Measurements from ENCODE around the gene PUS10.
"Not testable (repeated sequence)": the region's sequence is repeated elsewhere in the genome, so short reads cannot be mapped to it uniquely, and the experiment has no call there.

Gene PUS10

GRCh38 chr2:60948161-60948560 is 69.9 kb downstream of the PUS10 start:
- Histone ChIP-seq H3K4me3 (ENCODE audit: low read depth in 1 of 2, low read length in 2 of 2) (no peak overlapping the region), H3K4me1 (ENCODE audit: insufficient read depth, low read length) (no peaks in the 10 kb centered on the region), H3K36me3 (ENCODE audit: insufficient read depth, low read length) (no peaks in the 10 kb centered on the region), H3K27me3 (ENCODE audit: control insufficient read depth in 1 of 2, insufficient read depth in 2 of 2, low read length in 2 of 2) (no peaks in the 10 kb centered on the region), H3K9ac (ENCODE audit: low read length) (no peak overlapping the region), H3K27ac (ENCODE audit: low read depth, low read length) (no peak overlapping the region), H3K9me3 (ENCODE audit: low read length) (no peaks in the 10 kb centered on the region)

- no peaks in the 10 kb centered on the region for H3K4me1 ChIP-seq (ENCODE audit: insufficient read depth, low read length)
- no peak overlapping the region for H3K9ac ChIP-seq (ENCODE audit: low read length)
- no peak overlapping the region for H3K4me3 ChIP-seq (ENCODE audit: low read depth in 1 of 2, low read length in 2 of 2)
- no peaks in the 10 kb centered on the region for H3K9me3 ChIP-seq (ENCODE audit: low read length)
- no peaks in the 10 kb centered on the region for H3K27me3 ChIP-seq (ENCODE audit: control insufficient read depth in 1 of 2, insufficient read depth in 2 of 2, low read length in 2 of 2)
- no peaks in the 10 kb centered on the region for H3K36me3 ChIP-seq (ENCODE audit: insufficient read depth, low read length)
- no peak overlapping the region for H3K27ac ChIP-seq (ENCODE audit: low read depth, low read length)
These were observed 71.0 kb downstream of the PUS10 start for GRCh38 chr2:60947056-60947455.

- no peak overlapping the region for H3K4me3 ChIP-seq (ENCODE audit: low read depth in 1 of 2, low read length in 2 of 2)
- no peak overlapping the region for H3K27ac ChIP-seq (ENCODE audit: low read depth, low read length)
- H3K9me3 ChIP-seq (ENCODE audit: low read length), result no peaks in the 10 kb centered on the region
- no peaks in the 10 kb centered on the region for H3K4me1 ChIP-seq (ENCODE audit: insufficient read depth, low read length)
- H3K27me3 ChIP-seq (ENCODE audit: control insufficient read depth in 1 of 2, insufficient read depth in 2 of 2, low read length in 2 of 2), result no peaks in the 10 kb centered on the region
- H3K9ac ChIP-seq (ENCODE audit: low read length), result no peak overlapping the region
- no peaks in the 10 kb centered on the region for H3K36me3 ChIP-seq (ENCODE audit: insufficient read depth, low read length)
These were observed 72.7 kb downstream of the PUS10 start for GRCh38 chr2:60945341-60945740.

- Histone ChIP-seq H3K9ac (ENCODE audit: low read length) (no peak overlapping the region), H3K4me1 (ENCODE audit: insufficient read depth, low read length) (no peaks in the 10 kb centered on the region), H3K36me3 (ENCODE audit: insufficient read depth, low read length) (peaks cover 16% of the 10 kb centered on the region), H3K9me3 (ENCODE audit: low read length) (no peaks in the 10 kb centered on the region), H3K27ac (ENCODE audit: low read depth, low read length) (no peak overlapping the region), H3K4me3 (ENCODE audit: low read depth in 1 of 2, low read length in 2 of 2) (no peak overlapping the region), H3K27me3 (ENCODE audit: control insufficient read depth in 1 of 2, insufficient read depth in 2 of 2, low read length in 2 of 2) (no peaks in the 10 kb centered on the region)
These were observed 78.4 kb downstream of the PUS10 start for GRCh38 chr2:60939622-60940021.

- H3K4me1 ChIP-seq (ENCODE audit: insufficient read depth, low read length), result no peaks in the 10 kb centered on the region
- H3K4me3 ChIP-seq (ENCODE audit: low read depth in 1 of 2, low read length in 2 of 2), result no peak overlapping the region
- H3K27ac ChIP-seq (ENCODE audit: low read depth, low read length), result no peak overlapping the region
- no peak overlapping the region for H3K9ac ChIP-seq (ENCODE audit: low read length)
- peaks cover 16% of the 10 kb centered on the region for H3K36me3 ChIP-seq (ENCODE audit: insufficient read depth, low read length)
- no peaks in the 10 kb centered on the region for H3K27me3 ChIP-seq (ENCODE audit: control insufficient read depth in 1 of 2, insufficient read depth in 2 of 2, low read length in 2 of 2)
- H3K9me3 ChIP-seq (ENCODE audit: low read length), result no peaks in the 10 kb centered on the region
These were observed 79.8 kb downstream of the PUS10 start for GRCh38 chr2:60938301-60938700.

- no peak overlapping the region for H3K9ac ChIP-seq (ENCODE audit: low read length)
- H3K9me3 ChIP-seq (ENCODE audit: low read length), result no peaks in the 10 kb centered on the region
- H3K4me1 ChIP-seq (ENCODE audit: insufficient read depth, low read length), result no peaks in the 10 kb centered on the region
- H3K4me3 ChIP-seq (ENCODE audit: low read depth in 1 of 2, low read length in 2 of 2), result no peak overlapping the region
- no peaks in the 10 kb centered on the region for H3K27me3 ChIP-seq (ENCODE audit: control insufficient read depth in 1 of 2, insufficient read depth in 2 of 2, low read length in 2 of 2)
- no peak overlapping the region for H3K27ac ChIP-seq (ENCODE audit: low read depth, low read length)
- peaks cover 16% of the 10 kb centered on the region for H3K36me3 ChIP-seq (ENCODE audit: insufficient read depth, low read length)
These were observed 81.3 kb downstream of the PUS10 start for GRCh38 chr2:60936757-60937156.

- Histone ChIP-seq H3K27me3 (ENCODE audit: control insufficient read depth in 1 of 2, insufficient read depth in 2 of 2, low read length in 2 of 2) (no peaks in the 10 kb centered on the region), H3K9me3 (ENCODE audit: low read length) (no peaks in the 10 kb centered on the region), H3K9ac (ENCODE audit: low read length) (no peak overlapping the region), H3K36me3 (ENCODE audit: insufficient read depth, low read length) (peaks cover 16% of the 10 kb centered on the region), H3K27ac (ENCODE audit: low read depth, low read length) (no peak overlapping the region), H3K4me3 (ENCODE audit: low read depth in 1 of 2, low read length in 2 of 2) (no peak overlapping the region), H3K4me1 (ENCODE audit: insufficient read depth, low read length) (no peaks in the 10 kb centered on the region)
These were observed 83.8 kb downstream of the PUS10 start for GRCh38 chr2:60934165-60934722.

GRCh38 chr2:60932954-60933353 is 85.1 kb downstream of the PUS10 start:
- Histone ChIP-seq H3K4me3 (ENCODE audit: low read depth in 1 of 2, low read length in 2 of 2) (no peak overlapping the region), H3K4me1 (ENCODE audit: insufficient read depth, low read length) (no peaks in the 10 kb centered on the region), H3K36me3 (ENCODE audit: insufficient read depth, low read length) (peaks cover 11% of the 10 kb centered on the region), H3K9ac (ENCODE audit: low read length) (no peak overlapping the region), H3K9me3 (ENCODE audit: low read length) (no peaks in the 10 kb centered on the region), H3K27ac (ENCODE audit: low read depth, low read length) (no peak overlapping the region), H3K27me3 (ENCODE audit: control insufficient read depth in 1 of 2, insufficient read depth in 2 of 2, low read length in 2 of 2) (no peaks in the 10 kb centered on the region)

- H3K36me3 ChIP-seq (ENCODE audit: insufficient read depth, low read length); H3K4me1 ChIP-seq (ENCODE audit: insufficient read depth, low read length); H3K9me3 ChIP-seq (ENCODE audit: low read length); H3K4me3 ChIP-seq (ENCODE audit: low read depth in 1 of 2, low read length in 2 of 2); H3K9ac ChIP-seq (ENCODE audit: low read length); H3K27me3 ChIP-seq (ENCODE audit: control insufficient read depth in 1 of 2, insufficient read depth in 2 of 2, low read length in 2 of 2); H3K27ac ChIP-seq (ENCODE audit: low read depth, low read length): not testable (repeated sequence)
These were observed 86.0 kb downstream of the PUS10 start for GRCh38 chr2:60932061-60932460.

- H3K36me3 ChIP-seq (ENCODE audit: insufficient read depth, low read length), result peaks cover 18% of the 10 kb centered on the region
- no peak overlapping the region for H3K27ac ChIP-seq (ENCODE audit: low read depth, low read length)
- H3K9me3 ChIP-seq (ENCODE audit: low read length), result no peaks in the 10 kb centered on the region
- no peak overlapping the region for H3K4me3 ChIP-seq (ENCODE audit: low read depth in 1 of 2, low read length in 2 of 2)
- H3K9ac ChIP-seq (ENCODE audit: low read length), result no peak overlapping the region
- no peaks in the 10 kb centered on the region for H3K27me3 ChIP-seq (ENCODE audit: control insufficient read depth in 1 of 2, insufficient read depth in 2 of 2, low read length in 2 of 2)
- peaks cover 8% of the 10 kb centered on the region for H3K4me1 ChIP-seq (ENCODE audit: insufficient read depth, low read length)
These were observed 91.1 kb downstream of the PUS10 start for GRCh38 chr2:60926741-60927552.

- no peaks in the 10 kb centered on the region for H3K9me3 ChIP-seq (ENCODE audit: low read length)
- H3K36me3 ChIP-seq (ENCODE audit: insufficient read depth, low read length), result peaks cover 23% of the 10 kb centered on the region
- H3K27me3 ChIP-seq (ENCODE audit: control insufficient read depth in 1 of 2, insufficient read depth in 2 of 2, low read length in 2 of 2), result no peaks in the 10 kb centered on the region
- no peak overlapping the region for H3K9ac ChIP-seq (ENCODE audit: low read length)
- H3K4me1 ChIP-seq (ENCODE audit: insufficient read depth, low read length), result peaks cover 8% of the 10 kb centered on the region
- no peak overlapping the region for H3K4me3 ChIP-seq (ENCODE audit: low read depth in 1 of 2, low read length in 2 of 2)
- H3K27ac ChIP-seq (ENCODE audit: low read depth, low read length), result no peak overlapping the region
These were observed 91.9 kb downstream of the PUS10 start for GRCh38 chr2:60925994-60926740.

All from muscle layer of colon (tissue), 2 donors.